Neural progenitor cell (in vitro differentiated cells): ENCODE results near the gene ACTR6. TPM values are rescaled to one million over a fixed set of nuclear protein-coding genes. Genes with fewer than 3 reads are reported as not detected.
"Not testable (repeated sequence)": the region's sequence is repeated elsewhere in the genome, so short reads cannot be mapped to it uniquely, and the experiment has no call there.

Source experiments
- DNase-seq: peaks from one replicate; pipeline ENCODE4 v3.0.0-alpha.2; 2016; ENCODE audit warnings: low spot score
- H2AFZ ChIP-seq: fragments of 200-600 bp; sonication (generic); replicated peaks from 2 replicates; pipeline ENCODE4 v1.6.1; 2016; ENCODE audit warnings: antibody characterized with exemption
- H3F3A ChIP-seq: fragments of 200-600 bp; sonication (generic); 2 replicates; pipeline ENCODE4 v1.6.1; 2016; ENCODE audit warnings: antibody characterized with exemption, low read depth
- H3K27ac ChIP-seq: fragments of 200-600 bp; sonication (generic); 2 replicates; pipeline ENCODE4 v1.5.1; 2016; ENCODE audit warnings: mild to moderate bottlenecking
- H3K27me3 ChIP-seq: fragments of 200-600 bp; sonication (generic); 2 replicates; pipeline ENCODE4 v1.6.1; 2016; ENCODE audit warnings: mild to moderate bottlenecking, moderate library complexity
- H3K36me3 ChIP-seq: fragments of 200-600 bp; sonication (generic); 2 replicates; pipeline ENCODE4 v1.5.1; 2016
- H3K4me1 ChIP-seq: fragments of 200-600 bp; sonication (generic); 2 replicates; pipeline ENCODE4 v1.6.1; 2016; ENCODE audit warnings: mixed run types
- H3K4me2 ChIP-seq: fragments of 200-600 bp; sonication (generic); 2 replicates; pipeline ENCODE4 v1.6.1; 2016
- H3K4me3 ChIP-seq: fragments of 200-600 bp; sonication (generic); 2 replicates; pipeline ENCODE4 v1.5.1; 2016
- H3K79me2 ChIP-seq: fragments of 200-600 bp; sonication (generic); 2 replicates; pipeline ENCODE4 v1.6.1; 2016; ENCODE audit warnings: low read depth
- H3K9ac ChIP-seq: fragments of 200-600 bp; sonication (generic); 2 replicates; pipeline ENCODE4 v1.6.1; 2016
- H3K9me3 ChIP-seq: fragments of 200-600 bp; sonication (generic); 2 replicates; pipeline ENCODE4 v1.5.1; 2016; ENCODE audit warnings: low read depth
- H4K20me1 ChIP-seq: fragments of 200-600 bp; sonication (generic); 2 replicates; pipeline ENCODE4 v1.6.1; 2016; ENCODE audit warnings: low read depth
- H3K27ac Mint-ChIP-seq: 3 replicates; pipeline ENCODE4 v1.8.0; 2021; ENCODE audit warnings: mixed read lengths
- H3K27me3 Mint-ChIP-seq: 2 replicates; pipeline ENCODE4 v1.8.0; 2022; ENCODE audit warnings: low read depth, mild to moderate bottlenecking, inconsistent platforms, moderate library complexity, mixed read lengths; ENCODE audit not compliant: insufficient read depth
- H3K36me3 Mint-ChIP-seq: 3 replicates; pipeline ENCODE4 v1.8.0; 2021; ENCODE audit warnings: mixed read lengths
- H3K4me1 Mint-ChIP-seq: 3 replicates; pipeline ENCODE4 v1.8.0; 2021; ENCODE audit warnings: mixed read lengths
- H3K4me3 Mint-ChIP-seq: 3 replicates; pipeline ENCODE4 v1.8.0; 2021; ENCODE audit warnings: mild to moderate bottlenecking, moderate library complexity, mixed read lengths
- H3K9me3 Mint-ChIP-seq: 3 replicates; pipeline ENCODE4 v1.8.0; 2020; ENCODE audit warnings: mixed read lengths
- CTCF ChIP-seq: fragments of 200-600 bp; sonication (generic); IDR thresholded peaks from 2 replicates; pipeline ENCODE4 v1.5.1; 2017; ENCODE audit warnings: antibody characterized with exemption, mild to moderate bottlenecking
- EZH2 ChIP-seq: fragments of 200-600 bp; sonication (generic); IDR thresholded peaks from 2 replicates; pipeline ENCODE4 v1.6.1; 2017; ENCODE audit warnings: antibody characterized with exemption, mild to moderate bottlenecking, moderate library complexity
- EZH2phosphoT487 ChIP-seq: fragments of 200-600 bp; sonication (generic); IDR thresholded peaks from 2 replicates; pipeline ENCODE4 v1.6.1; 2017; ENCODE audit warnings: antibody characterized with exemption
- total RNA-seq: library from RNA; depleted of rRNA; stranded (reverse); fragments of >200 nt; gene quantifications from 2 replicates; pipeline ENCODE4 v1.2.3, GENCODE V29; 2015; ENCODE audit warnings: low replicate concordance

ACTR6 gene
- total RNA-seq, 1 donor from 2014 or later = 87.8 TPM

DNA sequence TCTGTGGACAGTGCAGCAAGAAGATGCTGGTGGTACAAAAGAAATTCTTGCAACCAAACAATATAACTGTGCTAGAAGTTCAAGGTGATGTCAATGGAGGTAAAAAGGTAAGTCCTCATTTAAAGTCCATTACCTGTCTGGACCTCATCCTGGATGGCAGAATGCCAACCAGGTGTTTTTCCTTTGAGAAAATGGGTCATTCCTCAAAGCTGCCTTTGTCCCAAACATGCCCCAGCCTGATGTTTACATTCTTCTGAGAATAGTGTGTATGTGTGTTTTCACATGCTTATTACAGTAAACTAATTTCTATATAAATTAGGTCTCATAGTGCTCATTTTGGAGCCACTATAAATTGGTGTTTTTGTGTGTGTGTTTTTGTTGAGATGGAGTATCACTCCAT lies 24.9 kb downstream of the ACTR6 start:
- Mint-ChIP-seq H3K4me1 (no peaks in the 10 kb centered on the region), H3K27me3 (no peaks in the 10 kb centered on the region), H3K27ac (no peak overlapping the region), H3K4me3 (no peak overlapping the region), H3K9me3 (no peaks in the 10 kb centered on the region), H3K36me3 (peaks cover 4% of the 10 kb centered on the region)
- no peaks in the 10 kb centered on the region for H3K9me3 ChIP-seq
- no peak for TF ChIP-seq EZH2
- TF ChIP-seq EZH2phosphoT487 = no peak
- H3K79me2 ChIP-seq = no peaks in the 10 kb centered on the region
- H3K27me3 ChIP-seq = no peaks in the 10 kb centered on the region
- no peaks in the 10 kb centered on the region for H3F3A ChIP-seq
- no peak overlapping the region for H3K27ac ChIP-seq
- H4K20me1 ChIP-seq = no peaks in the 10 kb centered on the region
- H2AFZ ChIP-seq = no peak overlapping the region
- no peak for DNase-seq
- H3K4me2 ChIP-seq = no peak overlapping the region
- no peak overlapping the region for H3K4me3 ChIP-seq
- H3K36me3 ChIP-seq = peaks cover 7% of the 10 kb centered on the region
- no peaks in the 10 kb centered on the region for H3K4me1 ChIP-seq
- H3K9ac ChIP-seq = no peak overlapping the region

DNA sequence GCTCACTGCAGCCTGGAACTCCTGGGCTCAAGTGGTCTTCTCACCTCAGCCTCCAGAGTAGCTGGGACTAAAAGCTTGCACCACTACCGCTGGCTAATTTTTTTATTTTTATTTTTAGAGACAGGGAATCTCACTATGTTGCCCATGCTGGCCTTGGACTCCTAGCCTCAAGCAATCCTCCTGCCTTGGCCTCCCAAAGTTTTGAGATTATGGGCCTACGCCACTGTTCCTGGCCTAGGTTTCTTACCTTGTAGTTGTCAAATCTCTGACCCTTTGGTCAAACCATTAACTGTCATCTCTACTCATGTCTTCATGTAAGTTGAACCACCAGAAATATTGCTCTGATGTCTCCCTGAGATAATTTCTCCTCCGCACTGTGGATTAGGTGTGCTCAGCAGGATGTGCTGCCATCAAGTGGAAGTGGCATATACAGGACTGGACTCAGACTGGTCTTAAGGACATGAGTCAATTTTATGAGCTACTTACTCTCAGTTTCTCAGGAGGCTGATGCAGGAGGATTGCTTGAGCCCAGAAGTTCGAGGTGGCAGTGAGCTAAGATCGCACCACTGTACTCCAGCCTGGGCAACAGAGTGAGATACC lies 28.5 kb downstream of the ACTR6 start:
- H4K20me1 ChIP-seq = no peaks in the 10 kb centered on the region
- no peak overlapping the region for H3K4me3 Mint-ChIP-seq
- H3F3A ChIP-seq = no peaks in the 10 kb centered on the region
- H3K36me3 ChIP-seq = peaks cover under 1% of the 10 kb centered on the region
- DNase-seq = no peak
- no peak overlapping the region for H2AFZ ChIP-seq
- no peak for TF ChIP-seq EZH2phosphoT487
- no peak for TF ChIP-seq CTCF
- no peak for TF ChIP-seq EZH2
- H3K9ac ChIP-seq = no peak overlapping the region
- peaks cover under 1% of the 10 kb centered on the region for H3K4me1 Mint-ChIP-seq
- H3K27me3 Mint-ChIP-seq = no peaks in the 10 kb centered on the region
- no peaks in the 10 kb centered on the region for H3K9me3 ChIP-seq
- H3K9me3 Mint-ChIP-seq = no peaks in the 10 kb centered on the region
- H3K27me3 ChIP-seq = no peaks in the 10 kb centered on the region
- H3K36me3 Mint-ChIP-seq = no peaks in the 10 kb centered on the region
- no peaks in the 10 kb centered on the region for H3K79me2 ChIP-seq
- H3K4me2 ChIP-seq = no peak overlapping the region
- H3K27ac Mint-ChIP-seq = no peak overlapping the region
- H3K27ac ChIP-seq = no peak overlapping the region
- no peak overlapping the region for H3K4me3 ChIP-seq
- H3K4me1 ChIP-seq = no peaks in the 10 kb centered on the region

GRCh38 chr12:100229876-100230275 lies 29.3 kb downstream of the ACTR6 start:
- H3K9me3 Mint-ChIP-seq = no peaks in the 10 kb centered on the region
- no peak overlapping the region for H3K4me2 ChIP-seq
- no peak overlapping the region for H3K9ac ChIP-seq
- no peaks in the 10 kb centered on the region for H3F3A ChIP-seq
- no peak for DNase-seq
- no peaks in the 10 kb centered on the region for H3K4me1 ChIP-seq
- no peaks in the 10 kb centered on the region for H3K79me2 ChIP-seq
- H3K27ac ChIP-seq = no peak overlapping the region
- H3K36me3 ChIP-seq = no peaks in the 10 kb centered on the region
- no peaks in the 10 kb centered on the region for H4K20me1 ChIP-seq
- no peak overlapping the region for H2AFZ ChIP-seq
- H3K27ac Mint-ChIP-seq = no peak overlapping the region
- H3K9me3 ChIP-seq = no peaks in the 10 kb centered on the region
- no peak overlapping the region for H3K4me3 Mint-ChIP-seq
- no peak overlapping the region for H3K4me3 ChIP-seq
- no peaks in the 10 kb centered on the region for H3K27me3 ChIP-seq
- TF ChIP-seq EZH2 (no peak), EZH2phosphoT487 (no peak), CTCF (no peak)
- H3K27me3 Mint-ChIP-seq = no peaks in the 10 kb centered on the region
- peaks cover 3% of the 10 kb centered on the region for H3K4me1 Mint-ChIP-seq
- no peaks in the 10 kb centered on the region for H3K36me3 Mint-ChIP-seq

DNA sequence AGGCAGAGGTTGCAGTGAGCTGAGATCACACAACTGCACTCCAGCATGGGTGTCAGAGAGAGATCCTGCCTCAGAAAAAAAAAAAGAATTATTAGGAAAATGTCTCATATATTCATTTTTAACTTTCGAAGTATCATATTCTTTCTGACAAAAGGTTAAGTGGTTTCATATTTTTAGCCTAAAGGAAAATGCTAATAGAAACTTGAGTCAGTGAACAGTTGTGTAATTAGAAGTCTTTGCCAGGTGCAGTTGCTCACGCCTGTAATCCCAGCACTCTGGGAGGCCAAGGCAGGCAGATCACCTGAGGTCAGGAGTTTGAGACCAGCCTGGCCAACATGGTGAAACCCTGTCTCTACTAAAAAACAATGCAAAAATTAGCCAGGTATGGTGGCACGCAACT lies 31.3 kb downstream of the ACTR6 start:
- not testable (repeated sequence) for H3K4me3 ChIP-seq, H3K36me3 Mint-ChIP-seq, H3K9me3 ChIP-seq, H3K4me1 ChIP-seq, H3K4me1 Mint-ChIP-seq, H3K36me3 ChIP-seq, H3K27ac ChIP-seq, H3K27me3 Mint-ChIP-seq, H4K20me1 ChIP-seq, H3K79me2 ChIP-seq, H3K27ac Mint-ChIP-seq, H3F3A ChIP-seq, H3K27me3 ChIP-seq, H2AFZ ChIP-seq, H3K4me2 ChIP-seq, H3K9me3 Mint-ChIP-seq, DNase-seq, H3K4me3 Mint-ChIP-seq, H3K9ac ChIP-seq
